CD14-positive monocyte (primary cell): ENCODE measurements around the gene PADI1. TPM values are rescaled to one million over a fixed set of nuclear protein-coding genes. Genes with fewer than 3 reads are reported as not detected.

ENCODE experiments used
- DNase-seq, 3 donors: peaks; one replicate each; pipeline ENCODE4 v3.0.0-alpha.2; 2011 to 2022
- H2AFZ ChIP-seq: 2 replicates; pipeline ENCODE4 v1.6.0; 2012; ENCODE audit warnings: mild to moderate bottlenecking, low read depth, low read length, inconsistent platforms; ENCODE audit not compliant: insufficient read depth, poor library complexity, severe bottlenecking
- H3K27ac ChIP-seq, 2 donors: 1 replicate in 1 of 2; 2 replicates in 1 of 2; pipeline ENCODE4 v1.5.1; 2012 to 2013; ENCODE audit warnings: low read length in 2 of 2, control low read depth in 1 of 2, inconsistent platforms in 1 of 2, low read depth in 1 of 2, mild to moderate bottlenecking in 1 of 2
- H3K27me3 ChIP-seq, 2 donors: one replicate each; pipeline versions ENCODE4 v1.6.0 to v1.6.1; 2011 to 2013; ENCODE audit warnings: low read length in 2 of 2; ENCODE audit not compliant: control insufficient read depth in 2 of 2, insufficient read depth in 2 of 2
- H3K36me3 ChIP-seq, 2 donors: replicated peaks in 1 of 2; 1 replicate in 1 of 2; 2 replicates in 1 of 2; pipeline versions ENCODE4 v1.5.1 to v1.6.1; 2012 to 2013; ENCODE audit warnings: low read length in 2 of 2, control low read depth in 1 of 2, inconsistent platforms in 1 of 2, mild to moderate bottlenecking in 1 of 2; ENCODE audit not compliant: insufficient read depth in 2 of 2, control insufficient read depth in 1 of 2
- H3K4me1 ChIP-seq, 2 donors: 1 replicate in 1 of 2; 2 replicates in 1 of 2; pipeline versions ENCODE4 v1.5.1 to v1.6.1; 2012 to 2013; ENCODE audit warnings: low read length in 2 of 2, control low read depth in 1 of 2, inconsistent platforms in 1 of 2, mild to moderate bottlenecking in 1 of 2, moderate library complexity in 1 of 2; ENCODE audit not compliant: insufficient read depth in 2 of 2, control insufficient read depth in 1 of 2
- H3K4me2 ChIP-seq: replicated peaks from 2 replicates; pipeline ENCODE3; 2012; ENCODE audit warnings: low read length, moderate library complexity, mild to moderate bottlenecking; ENCODE audit not compliant: poor library complexity, severe bottlenecking; ENCODE audit errors: extremely low read depth
- H3K4me3 ChIP-seq, 3 experiments: fragments of 200-600 bp in 1 of 3; sonication (generic) in 1 of 3; replicated peaks in 1 of 3; 1 replicate in 2 of 3; 2 replicates in 1 of 3; pipeline ENCODE4 v1.5.1; 2011 to 2013; ENCODE audit warnings: low read length in 3 of 3, mild to moderate bottlenecking in 3 of 3, control low read depth in 2 of 3, low read depth in 2 of 3, inconsistent platforms in 1 of 3, moderate library complexity in 1 of 3
- H3K79me2 ChIP-seq: 2 replicates; pipeline ENCODE4 v1.6.0; 2012; ENCODE audit warnings: mild to moderate bottlenecking, control low read depth, inconsistent platforms, low read length, moderate library complexity; ENCODE audit not compliant: insufficient read depth
- H3K9ac ChIP-seq: 2 replicates; pipeline ENCODE4 v1.6.0; 2017; ENCODE audit warnings: low read length, mild to moderate bottlenecking; ENCODE audit not compliant: insufficient read depth, poor library complexity, severe bottlenecking
- H3K9me3 ChIP-seq, 2 donors: replicated peaks in 1 of 2; 1 replicate in 1 of 2; 2 replicates in 1 of 2; pipeline versions ENCODE4 v1.5.1 to v1.6.1; 2012 to 2013; ENCODE audit warnings: low read length in 2 of 2, control low read depth in 1 of 2; ENCODE audit not compliant: control insufficient read depth in 1 of 2, insufficient read depth in 1 of 2
- H4K20me1 ChIP-seq: 2 replicates; pipeline ENCODE4 v1.6.0; 2012; ENCODE audit warnings: mild to moderate bottlenecking, low read length, control low read depth, moderate library complexity; ENCODE audit not compliant: insufficient read depth
- H3K27ac Mint-ChIP-seq, 7 donors: one replicate each; pipeline ENCODE4 v1.8.0; 2020; ENCODE audit warnings: mild to moderate bottlenecking in 7 of 7, mixed read lengths in 7 of 7, moderate library complexity in 6 of 7, inconsistent platforms in 2 of 7
- H3K27me3 Mint-ChIP-seq, 3 donors: one replicate each; pipeline ENCODE4 v1.8.0; 2021 to 2022; ENCODE audit warnings: low read depth in 3 of 3, mild to moderate bottlenecking in 3 of 3, mixed read lengths in 3 of 3, moderate library complexity in 3 of 3, inconsistent platforms in 1 of 3
- H3K36me3 Mint-ChIP-seq, 2 donors: one replicate each; pipeline ENCODE4 v1.8.0; 2020; ENCODE audit warnings: mixed read lengths in 2 of 2, inconsistent platforms in 1 of 2, mild to moderate bottlenecking in 1 of 2
- H3K4me1 Mint-ChIP-seq: one replicate; pipeline ENCODE4 v1.8.0; 2020; ENCODE audit warnings: mild to moderate bottlenecking, mixed read lengths
- H3K4me3 Mint-ChIP-seq, 2 donors: one replicate each; pipeline ENCODE4 v1.8.0; 2020; ENCODE audit warnings: mild to moderate bottlenecking in 2 of 2, mixed read lengths in 2 of 2, moderate library complexity in 1 of 2
- H3K9me3 Mint-ChIP-seq, 7 donors: one replicate each; pipeline ENCODE4 v1.8.0; 2020 to 2022; ENCODE audit warnings: mixed read lengths in 7 of 7, mild to moderate bottlenecking in 6 of 7, moderate library complexity in 6 of 7, inconsistent platforms in 2 of 7
- WGBS: methylation state at CpG from one replicate; pipeline ENCODE4 v1.1.5; 2013; ENCODE audit warnings: missing lambda C conversion rate; ENCODE audit not compliant: insufficient coverage; 5-methylcytosine and 5-hydroxymethylcytosine counted together
- intact Hi-C, 2 donors: fragments of 100-400 bp; cut with micrococcal nuclease; formaldehyde crosslinking; loops; one replicate each; pipeline versions ENCODE4 v1.15.0 to v1.15.1; 2023
- polyA plus RNA-seq, 3 donors: library from polyadenylated mRNA; depleted of rRNA in 1 of 3; unstranded in 2 of 3; stranded (reverse) in 1 of 3; fragments of 300-500 nt in 2 of 3; fragments of >200 nt in 1 of 3; fragmentation: Illumina TruSeq in 2 of 3; gene quantifications; 1 replicate in 2 of 3; 2 replicates in 1 of 3; pipeline ENCODE4 v1.2.3, GENCODE V29; 2012 to 2021
- TF ChIP-seq, protein P1 (sequence below): fragments of 200-600 bp; IDR thresholded peaks from one replicate; pipeline ENCODE4 v1.8.0; 2022; ENCODE audit warnings: antibody characterized with exemption, mild to moderate bottlenecking

Gene PADI1
- polyA plus RNA-seq, 3 donors: not detected

DNA sequence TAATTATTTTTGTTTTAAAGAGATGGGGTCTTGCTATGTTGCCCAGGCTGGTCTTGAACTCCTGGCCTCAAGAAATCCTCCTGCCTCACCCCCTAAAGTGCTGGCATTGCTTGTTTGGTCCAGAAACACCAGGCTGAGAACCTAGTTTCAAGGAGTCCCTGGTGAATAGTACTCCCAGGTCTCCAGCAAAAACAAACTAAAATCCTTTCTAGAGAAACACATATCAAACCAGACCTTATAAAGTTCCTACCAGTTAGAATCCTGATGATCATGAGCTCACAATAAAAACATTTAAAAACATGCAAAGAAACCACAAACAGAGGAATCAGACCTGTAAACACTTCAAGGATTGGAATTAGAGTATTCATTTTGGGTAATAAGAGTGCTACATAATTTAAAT, 34.4 kb upstream of the PADI1 start:
- no peak for DNase-seq
- Mint-ChIP-seq H3K27ac (no peak overlapping the region), H3K9me3 (peaks cover 10 to 17% (median 13%) of the 10 kb centered on the region in 7 donors), H3K4me3 (no peak overlapping the region), H3K27me3 (peaks cover 5 to 8% (median 6%) of the 10 kb centered on the region in 3 donors), H3K4me1 (peaks cover 1% of the 10 kb centered on the region), H3K36me3 (no peaks in the 10 kb centered on the region)
- Histone ChIP-seq H4K20me1 (no peaks in the 10 kb centered on the region), H3K4me1 (no peaks in the 10 kb centered on the region), H3K4me2 (no peak overlapping the region), H3K4me3 (no peak overlapping the region), H3K27ac (no peak overlapping the region), H3K79me2 (no peaks in the 10 kb centered on the region), H3K27me3 (no peaks in the 10 kb centered on the region), H3K9ac (no peak overlapping the region), H3K36me3 (no peaks in the 10 kb centered on the region), H2AFZ (no peak overlapping the region), H3K9me3 (peaks cover 0 to 6% of the 10 kb centered on the region in 2 donors)
- intact Hi-C loops: no loop called here
- TF ChIP-seq, protein P1, sequence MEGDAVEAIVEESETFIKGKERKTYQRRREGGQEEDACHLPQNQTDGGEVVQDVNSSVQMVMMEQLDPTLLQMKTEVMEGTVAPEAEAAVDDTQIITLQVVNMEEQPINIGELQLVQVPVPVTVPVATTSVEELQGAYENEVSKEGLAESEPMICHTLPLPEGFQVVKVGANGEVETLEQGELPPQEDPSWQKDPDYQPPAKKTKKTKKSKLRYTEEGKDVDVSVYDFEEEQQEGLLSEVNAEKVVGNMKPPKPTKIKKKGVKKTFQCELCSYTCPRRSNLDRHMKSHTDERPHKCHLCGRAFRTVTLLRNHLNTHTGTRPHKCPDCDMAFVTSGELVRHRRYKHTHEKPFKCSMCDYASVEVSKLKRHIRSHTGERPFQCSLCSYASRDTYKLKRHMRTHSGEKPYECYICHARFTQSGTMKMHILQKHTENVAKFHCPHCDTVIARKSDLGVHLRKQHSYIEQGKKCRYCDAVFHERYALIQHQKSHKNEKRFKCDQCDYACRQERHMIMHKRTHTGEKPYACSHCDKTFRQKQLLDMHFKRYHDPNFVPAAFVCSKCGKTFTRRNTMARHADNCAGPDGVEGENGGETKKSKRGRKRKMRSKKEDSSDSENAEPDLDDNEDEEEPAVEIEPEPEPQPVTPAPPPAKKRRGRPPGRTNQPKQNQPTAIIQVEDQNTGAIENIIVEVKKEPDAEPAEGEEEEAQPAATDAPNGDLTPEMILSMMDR: no peak

DNA sequence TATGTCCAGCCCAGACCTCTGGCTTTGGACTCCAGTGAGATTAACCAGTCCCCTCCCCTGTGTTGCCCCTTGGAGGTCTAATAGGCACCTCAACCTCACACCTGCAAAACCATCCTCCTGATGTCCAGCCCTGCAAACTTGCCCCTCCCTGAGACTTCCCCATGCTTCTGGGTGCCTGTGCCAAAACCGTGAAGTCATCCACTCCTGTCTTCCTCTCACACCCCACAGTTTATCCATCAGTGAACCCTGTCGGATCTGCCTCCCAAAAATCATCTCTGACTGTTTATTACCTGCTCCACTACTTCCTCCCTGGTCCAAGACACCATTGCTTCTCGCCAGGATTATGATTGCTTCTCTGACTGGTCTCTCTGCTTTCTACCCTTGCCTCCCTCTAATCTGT, 31.7 kb upstream of the PADI1 start:
- Mint-ChIP-seq H3K4me3 (no peak overlapping the region), H3K4me1 (peaks cover 12% of the 10 kb centered on the region), H3K9me3 (peaks cover 8 to 17% (median 13%) of the 10 kb centered on the region in 7 donors), H3K27me3 (peaks cover 0 to 2% (median 0%) of the 10 kb centered on the region in 3 donors), H3K36me3 (no peaks in the 10 kb centered on the region), H3K27ac (peak overlapping the region in 1 of 7 donors; percentile 46)
- Histone ChIP-seq H3K36me3 (no peaks in the 10 kb centered on the region), H3K9ac (no peak overlapping the region), H3K27me3 (no peaks in the 10 kb centered on the region), H3K4me1 (peaks cover 10 to 13% of the 10 kb centered on the region in 2 donors), H3K79me2 (no peaks in the 10 kb centered on the region), H4K20me1 (no peaks in the 10 kb centered on the region), H3K27ac (no peak overlapping the region), H3K4me2 (no peak overlapping the region), H2AFZ (no peak overlapping the region), H3K9me3 (peaks cover 0 to 6% of the 10 kb centered on the region in 2 donors), H3K4me3 (no peak overlapping the region)
- intact Hi-C loops: no loop called here
- 95% methylated on average over 3 of the region's 3 CpGs for WGBS
- TF ChIP-seq, protein P1: no peak
- no peak for DNase-seq
